PFSK-1 (cell line): ENCODE results near the gene UBE2D3.

Source experiments
- FOXP2 ChIP-seq: optimal IDR thresholded peaks from 2 replicates; pipeline ENCODE3; 2011; ENCODE audit warnings: borderline replicate concordance, control low read depth, inconsistent platforms; ENCODE audit not compliant: insufficient read depth; ENCODE audit errors: extremely low read length, extremely low read depth
- POLR2AphosphoS5 ChIP-seq: IDR thresholded peaks from 2 replicates; pipeline ENCODE4 v1.6.1; 2012; ENCODE audit warnings: low read depth, mild to moderate bottlenecking, control low read depth, low read length, moderate library complexity
- SIN3A ChIP-seq: IDR thresholded peaks from 2 replicates; pipeline ENCODE4 v1.6.1; 2012; ENCODE audit warnings: mild to moderate bottlenecking, low read length, moderate library complexity, borderline replicate concordance; ENCODE audit not compliant: insufficient read depth
- TAF1 ChIP-seq: IDR thresholded peaks from 2 replicates; pipeline ENCODE4 v1.6.1; 2012; ENCODE audit warnings: low read length, control low read depth, borderline replicate concordance; ENCODE audit not compliant: insufficient read depth
- TF ChIP-seq, protein P1 (sequence below), 2 experiments: IDR thresholded peaks; 2 replicates each; pipeline versions ENCODE4 v1.6.1 to v1.8.0; 2011 to 2012; ENCODE audit warnings: low read depth in 2 of 2, low read length in 2 of 2, control low read depth in 1 of 2, inconsistent platforms in 1 of 2, mild to moderate bottlenecking in 1 of 2, moderate library complexity in 1 of 2; ENCODE audit not compliant: insufficient read depth in 1 of 2

The UBE2D3 gene

GRCh38 chr4:102799816-102800215, 27.5 kb downstream of the UBE2D3 start:
- TF ChIP-seq POLR2AphosphoS5 (no peak), FOXP2 (no peak), TAF1 (no peak), SIN3A (no peak)
- TF ChIP-seq, protein P1, sequence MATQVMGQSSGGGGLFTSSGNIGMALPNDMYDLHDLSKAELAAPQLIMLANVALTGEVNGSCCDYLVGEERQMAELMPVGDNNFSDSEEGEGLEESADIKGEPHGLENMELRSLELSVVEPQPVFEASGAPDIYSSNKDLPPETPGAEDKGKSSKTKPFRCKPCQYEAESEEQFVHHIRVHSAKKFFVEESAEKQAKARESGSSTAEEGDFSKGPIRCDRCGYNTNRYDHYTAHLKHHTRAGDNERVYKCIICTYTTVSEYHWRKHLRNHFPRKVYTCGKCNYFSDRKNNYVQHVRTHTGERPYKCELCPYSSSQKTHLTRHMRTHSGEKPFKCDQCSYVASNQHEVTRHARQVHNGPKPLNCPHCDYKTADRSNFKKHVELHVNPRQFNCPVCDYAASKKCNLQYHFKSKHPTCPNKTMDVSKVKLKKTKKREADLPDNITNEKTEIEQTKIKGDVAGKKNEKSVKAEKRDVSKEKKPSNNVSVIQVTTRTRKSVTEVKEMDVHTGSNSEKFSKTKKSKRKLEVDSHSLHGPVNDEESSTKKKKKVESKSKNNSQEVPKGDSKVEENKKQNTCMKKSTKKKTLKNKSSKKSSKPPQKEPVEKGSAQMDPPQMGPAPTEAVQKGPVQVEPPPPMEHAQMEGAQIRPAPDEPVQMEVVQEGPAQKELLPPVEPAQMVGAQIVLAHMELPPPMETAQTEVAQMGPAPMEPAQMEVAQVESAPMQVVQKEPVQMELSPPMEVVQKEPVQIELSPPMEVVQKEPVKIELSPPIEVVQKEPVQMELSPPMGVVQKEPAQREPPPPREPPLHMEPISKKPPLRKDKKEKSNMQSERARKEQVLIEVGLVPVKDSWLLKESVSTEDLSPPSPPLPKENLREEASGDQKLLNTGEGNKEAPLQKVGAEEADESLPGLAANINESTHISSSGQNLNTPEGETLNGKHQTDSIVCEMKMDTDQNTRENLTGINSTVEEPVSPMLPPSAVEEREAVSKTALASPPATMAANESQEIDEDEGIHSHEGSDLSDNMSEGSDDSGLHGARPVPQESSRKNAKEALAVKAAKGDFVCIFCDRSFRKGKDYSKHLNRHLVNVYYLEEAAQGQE (IDR thresholded peaks at IDR 0.05; ENCODE audit: insufficient read depth in 1 of 2, low read depth in 2 of 2, low read length in 2 of 2): no peak

- TF ChIP-seq SIN3A (no peak), TAF1 (no peak), FOXP2 (no peak), POLR2AphosphoS5 (no peak)
- TF ChIP-seq, protein P1 (IDR thresholded peaks at IDR 0.05; ENCODE audit: insufficient read depth in 1 of 2, low read depth in 2 of 2, low read length in 2 of 2): no peak
These were observed 32.4 kb downstream of the UBE2D3 start for GRCh38 chr4:102794999-102795398.

DNA sequence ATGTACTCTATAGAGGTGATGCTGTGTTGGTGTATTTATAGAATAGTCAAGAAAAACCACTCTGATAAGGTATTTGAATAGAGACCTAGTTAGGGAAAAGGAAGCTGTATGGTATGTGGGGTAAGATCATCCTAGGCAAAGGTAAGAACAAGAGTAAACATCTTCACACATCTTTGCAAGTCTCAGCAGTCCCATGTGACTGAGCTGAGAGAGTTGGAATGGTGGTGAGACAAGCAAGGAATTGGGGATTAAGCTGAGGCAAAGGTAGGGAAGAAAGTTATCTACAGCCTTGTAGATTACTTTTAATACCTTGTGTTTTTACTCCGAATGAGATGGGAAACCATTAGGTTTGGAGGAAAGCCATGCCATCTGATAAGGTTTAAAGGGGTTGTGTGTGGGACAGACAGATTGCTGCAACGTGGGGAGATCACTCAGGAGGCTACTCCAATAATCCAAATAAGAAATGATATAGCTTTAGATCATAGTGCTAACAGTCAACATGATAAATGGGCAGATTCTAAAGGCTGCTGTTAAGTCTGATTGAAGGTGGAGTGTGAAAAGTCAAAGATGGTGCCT, 34.9 kb downstream of the UBE2D3 start:
- TF ChIP-seq FOXP2: no peak
- TF ChIP-seq, protein P1 (IDR thresholded peaks at IDR 0.05; ENCODE audit: insufficient read depth in 1 of 2, low read depth in 2 of 2, low read length in 2 of 2): no peak
- TF ChIP-seq POLR2AphosphoS5: no peak; the same call in 1 of the 2 replicates
- TF ChIP-seq TAF1: no peak
- TF ChIP-seq SIN3A: no peak

DNA sequence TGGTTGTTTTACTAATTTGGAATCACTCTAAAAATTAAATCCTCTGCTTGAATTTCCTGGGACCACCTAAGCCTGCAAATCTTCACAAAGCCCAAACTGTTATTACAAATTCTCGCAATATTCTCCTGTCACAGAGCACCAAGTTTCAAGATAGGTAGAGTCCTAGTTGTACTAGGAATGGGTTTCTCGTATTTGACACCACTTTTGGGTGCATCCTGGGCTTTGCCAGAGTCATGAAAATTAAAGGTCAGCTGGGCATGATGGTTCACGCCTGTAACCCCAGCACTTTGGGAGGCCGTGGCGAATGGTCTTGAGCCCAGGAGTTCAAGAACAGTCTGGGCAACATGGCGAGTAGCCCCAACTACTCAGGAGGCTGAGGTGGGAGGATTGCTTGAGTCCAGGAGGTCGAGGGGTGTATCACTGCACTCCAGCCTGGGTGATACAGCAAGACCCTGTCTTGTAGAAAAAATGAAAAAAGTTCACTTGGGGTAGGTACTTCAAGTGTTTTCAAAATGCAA, 36.0 kb downstream of the UBE2D3 start:
- TF ChIP-seq POLR2AphosphoS5: no peak
- TF ChIP-seq, protein P1 (IDR thresholded peaks at IDR 0.05; ENCODE audit: insufficient read depth in 1 of 2, low read depth in 2 of 2, low read length in 2 of 2): no peak
- TF ChIP-seq TAF1: no peak
- no peak for TF ChIP-seq FOXP2
- no peak for TF ChIP-seq SIN3A

DNA sequence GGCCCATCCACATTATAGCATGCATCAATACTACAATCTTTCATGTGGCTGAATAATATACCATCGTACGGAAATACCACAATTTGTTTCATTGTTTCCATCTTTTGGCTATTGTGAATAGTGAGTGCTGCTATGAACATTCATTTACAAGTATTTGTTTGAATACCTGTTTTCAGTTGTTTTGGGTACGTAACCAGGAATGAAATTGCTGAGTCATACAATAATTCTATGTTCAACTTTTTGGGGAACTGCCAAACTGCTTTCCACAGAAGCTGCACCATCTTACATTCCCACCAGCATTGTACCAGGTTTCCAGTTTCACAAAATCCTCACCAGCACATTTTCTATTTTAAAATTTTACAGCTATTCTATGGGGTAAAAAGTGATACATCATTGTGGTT, 38.0 kb downstream of the UBE2D3 start:
- TF ChIP-seq FOXP2 (no peak), SIN3A (no peak), POLR2AphosphoS5 (no peak), TAF1 (no peak)
- TF ChIP-seq, protein P1 (IDR thresholded peaks at IDR 0.05; ENCODE audit: insufficient read depth in 1 of 2, low read depth in 2 of 2, low read length in 2 of 2): no peak
